HG02571 (cell line): ENCODE measurements around the gene DPP6.

ENCODE experiments used
- ATAC-seq: cut with Tn5 transposase; IDR thresholded peaks from one replicate; pipeline ENCODE4 v1.9.1; 2021; ENCODE audit warnings: mild to moderate bottlenecking, moderate library complexity; ENCODE audit not compliant: unreplicated experiment

DPP6 gene

DNA sequence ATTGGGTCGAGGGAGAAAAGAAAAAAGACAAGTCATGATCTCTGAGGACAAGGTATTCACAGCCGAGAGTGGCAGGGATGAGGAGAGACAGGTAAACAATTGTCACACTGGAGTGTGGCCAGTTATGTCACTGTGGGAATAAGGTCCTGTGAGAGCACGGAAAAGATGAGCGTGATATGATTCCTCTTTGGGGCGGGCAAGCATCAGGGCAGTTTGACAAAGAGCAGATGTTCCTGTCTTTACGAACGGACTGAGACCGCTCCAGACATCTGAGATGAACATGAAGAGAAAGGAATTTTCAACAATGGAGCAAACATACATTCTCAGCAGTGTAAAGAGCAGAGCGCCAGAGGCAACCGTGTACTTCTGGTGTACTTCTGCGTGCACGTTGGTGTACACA lies 278.1 kb downstream of the DPP6 start:
- no peak for ATAC-seq

DNA sequence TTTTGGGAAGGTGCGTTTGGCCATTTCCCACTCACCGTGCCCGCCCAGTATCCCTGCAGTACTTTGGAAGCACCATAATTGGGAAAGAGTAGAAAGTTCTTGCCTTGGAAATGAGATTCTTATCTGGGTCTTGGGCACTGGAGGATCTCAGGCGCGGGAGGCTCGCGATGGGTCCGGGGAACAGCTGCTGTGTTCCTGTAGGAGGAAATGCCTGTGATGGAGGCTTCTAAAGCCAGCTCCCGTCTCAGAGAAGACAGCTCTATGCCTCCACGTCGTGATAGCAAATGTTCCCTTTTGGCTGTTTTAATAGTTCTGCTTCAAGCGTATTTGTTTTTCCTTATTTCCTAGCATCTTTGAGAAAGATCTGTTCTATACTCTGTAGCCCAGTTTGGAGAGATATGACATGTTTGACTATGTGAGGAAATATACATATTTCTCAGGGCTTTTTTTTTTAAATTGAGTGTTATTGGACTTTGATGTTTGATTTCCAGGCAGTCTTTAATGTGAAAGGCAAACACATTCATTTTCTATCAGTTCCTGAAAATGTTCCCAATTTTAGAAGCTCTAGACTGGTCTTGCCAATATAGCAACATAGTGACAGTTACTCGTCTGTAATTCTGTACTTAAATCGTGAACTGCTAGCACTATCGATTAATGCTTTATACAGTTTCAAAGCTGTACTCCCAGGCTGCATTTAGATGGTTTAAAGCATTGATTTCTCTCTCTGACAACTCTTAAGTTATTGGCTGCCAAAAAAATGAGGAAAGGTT lies 280.8 kb downstream of the DPP6 start:
- no peak for ATAC-seq

- no peak for ATAC-seq
Measured at GRCh38 chr7:154336295-154336694, 284.1 kb downstream of the DPP6 start.

DNA sequence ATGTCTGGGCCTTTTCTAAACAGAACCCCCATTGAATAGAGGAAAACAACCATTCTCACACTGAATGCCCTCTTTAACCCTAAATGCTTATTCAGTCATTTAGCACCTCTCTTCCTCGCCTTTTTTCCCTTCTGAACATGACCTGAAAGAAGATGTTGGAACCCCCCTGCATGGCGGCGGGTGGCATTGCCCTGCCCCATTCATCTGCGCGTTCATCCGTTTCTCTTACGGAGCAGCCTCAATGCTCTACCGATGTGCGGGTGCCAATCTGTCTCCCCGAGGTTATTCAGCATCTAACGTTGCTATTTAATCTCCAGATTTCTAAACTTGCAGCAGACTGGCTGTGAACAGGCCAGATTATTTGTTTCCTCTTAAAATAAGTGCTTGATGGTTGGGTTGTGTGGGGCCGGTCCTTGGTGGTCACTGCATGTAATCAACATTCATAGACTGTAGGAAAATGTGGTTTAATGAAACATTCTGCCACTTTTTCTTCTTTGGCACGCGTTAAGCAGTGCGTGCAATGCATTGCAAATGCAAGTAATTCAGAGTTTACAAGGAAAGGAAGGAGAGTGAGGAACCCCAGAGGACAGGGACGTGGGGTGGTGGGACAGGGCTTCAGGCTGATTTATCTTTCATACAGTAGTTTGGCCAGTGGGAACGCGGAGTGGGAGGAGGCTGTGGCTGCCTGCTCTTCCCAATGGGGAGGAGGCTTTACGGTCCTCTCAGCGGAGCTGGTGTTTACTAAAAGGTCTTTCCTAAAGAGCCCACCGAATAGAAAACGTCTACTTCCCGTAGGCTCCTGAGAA lies 286.7 kb downstream of the DPP6 start:
- no peak for ATAC-seq

DNA sequence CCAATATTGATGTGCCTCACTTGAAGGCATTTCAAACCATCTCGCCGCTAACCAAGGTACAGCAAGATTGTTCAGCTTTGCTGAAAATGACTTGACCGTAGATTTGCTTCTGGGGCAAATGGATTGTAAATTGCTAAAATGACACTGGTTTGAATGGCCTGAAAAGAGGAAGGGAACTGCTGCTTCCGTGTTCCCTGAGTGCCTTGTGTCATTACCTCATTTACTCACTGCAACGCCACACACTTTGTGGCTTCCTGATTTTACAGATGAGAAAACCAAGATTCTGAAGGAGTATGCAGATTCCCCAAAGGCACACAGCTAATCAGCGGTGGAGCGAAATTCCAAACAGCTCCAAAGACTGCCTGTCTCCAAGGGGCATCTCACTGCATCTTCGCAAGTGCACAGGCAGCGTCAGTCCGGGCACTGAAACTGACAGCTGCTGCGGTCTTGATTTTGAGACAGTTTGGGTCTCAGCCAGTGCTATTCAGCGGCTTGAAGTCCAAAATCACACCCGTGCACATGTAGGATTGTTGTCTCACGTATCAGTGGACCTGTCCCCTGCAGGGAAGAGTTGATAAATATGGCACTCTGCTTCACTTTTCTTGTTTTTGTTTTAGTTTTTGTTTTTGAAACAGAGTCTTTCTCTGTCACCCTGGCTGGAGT lies 290.9 kb downstream of the DPP6 start:
- ATAC-seq = no peak

DNA sequence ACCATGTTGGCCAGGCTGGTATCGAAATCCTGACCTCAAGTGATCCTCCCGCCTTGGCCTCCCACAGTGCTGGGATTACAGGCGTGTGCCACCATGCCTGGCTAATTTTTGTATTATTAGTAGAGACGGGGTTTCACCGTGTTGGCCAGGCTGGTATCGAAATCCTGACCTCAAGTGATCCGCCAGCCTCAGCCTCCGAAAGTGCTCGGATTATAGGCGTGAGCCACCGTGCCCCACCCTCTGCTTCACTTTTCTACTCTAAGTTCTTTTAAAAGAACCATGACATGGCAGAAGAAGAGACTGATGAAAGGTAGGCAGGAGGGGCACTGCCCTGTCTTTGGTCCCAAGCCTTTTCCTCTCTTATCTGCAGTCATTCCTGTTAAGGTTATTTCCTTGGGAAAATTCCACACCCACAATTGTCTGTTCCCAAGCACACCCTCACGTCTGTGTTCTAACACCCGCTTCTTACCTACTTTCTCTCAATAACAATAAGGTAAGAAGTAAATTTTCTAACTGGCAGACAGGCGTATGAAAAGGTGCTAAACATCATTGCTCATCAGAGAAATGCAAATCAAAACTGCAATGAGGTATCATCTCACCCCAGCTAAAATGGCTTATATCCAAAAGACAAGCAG lies 291.7 kb downstream of the DPP6 start:
- ATAC-seq = no peak

DNA sequence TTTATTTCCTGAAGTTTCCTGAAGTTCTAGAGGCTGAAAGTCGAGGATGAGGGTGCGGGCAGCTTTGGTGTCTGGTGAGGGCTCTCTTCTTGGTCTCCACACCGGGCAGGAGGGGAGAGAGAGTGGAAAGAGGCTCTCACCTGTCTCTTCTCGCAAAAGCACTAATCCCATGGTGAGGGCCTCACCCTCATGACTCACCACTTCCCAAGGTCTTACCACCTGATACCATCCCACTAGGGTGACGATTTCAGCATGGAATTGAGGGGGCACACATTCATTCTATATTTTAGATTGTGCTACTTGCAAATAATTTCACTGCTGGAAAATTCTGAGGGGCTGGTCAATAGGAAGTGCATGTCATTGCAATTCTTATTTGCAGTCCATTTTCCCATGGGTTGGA lies 292.9 kb downstream of the DPP6 start:
- ATAC-seq = no peak

DNA sequence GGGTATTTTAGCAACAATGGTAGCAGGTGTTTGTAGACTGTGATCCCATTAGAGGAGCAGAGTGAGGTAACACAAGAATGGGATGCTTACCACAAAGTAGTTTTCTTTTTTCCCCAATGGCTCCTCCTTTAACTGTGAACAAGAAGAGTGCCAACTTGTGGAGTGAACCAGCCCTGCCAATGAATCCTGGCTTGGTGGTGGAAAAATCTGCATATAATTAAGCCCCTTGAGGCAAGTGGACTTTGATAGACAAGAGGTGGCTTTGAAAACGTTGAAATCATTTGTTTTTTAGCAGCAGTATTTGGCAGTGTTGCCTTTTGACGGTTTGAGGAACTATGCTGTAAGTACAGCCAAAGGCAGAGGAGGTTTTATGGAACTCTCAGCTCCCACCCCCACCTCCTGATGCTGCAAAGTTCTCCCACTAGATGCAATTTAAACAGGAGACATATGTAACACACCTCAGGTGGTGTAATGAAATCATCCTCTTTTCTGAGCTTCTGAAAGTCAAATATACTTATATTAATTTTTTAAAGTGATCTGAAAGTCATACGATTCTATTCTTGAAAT lies 295.6 kb downstream of the DPP6 start:
- no peak for ATAC-seq

DNA sequence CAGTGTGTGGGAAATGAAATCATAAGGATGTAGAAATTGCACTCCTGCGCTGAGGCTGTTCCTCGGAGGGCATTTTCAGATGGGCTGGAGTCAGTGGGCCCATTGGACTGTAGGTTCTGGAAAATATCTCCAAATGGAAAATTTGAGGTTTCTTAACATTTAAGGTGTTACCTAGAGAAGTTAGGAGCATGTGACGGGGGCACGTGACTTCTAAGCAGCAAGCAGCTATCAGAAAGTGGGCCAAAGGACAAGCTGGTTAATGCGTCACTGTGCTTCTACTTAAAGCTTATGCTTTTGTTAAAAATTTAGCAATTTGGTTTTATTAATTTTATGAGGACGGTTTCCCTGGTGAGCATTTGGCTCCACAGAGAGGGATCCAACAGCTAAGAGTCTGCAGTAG lies 298.7 kb downstream of the DPP6 start:
- no peak for ATAC-seq

DNA sequence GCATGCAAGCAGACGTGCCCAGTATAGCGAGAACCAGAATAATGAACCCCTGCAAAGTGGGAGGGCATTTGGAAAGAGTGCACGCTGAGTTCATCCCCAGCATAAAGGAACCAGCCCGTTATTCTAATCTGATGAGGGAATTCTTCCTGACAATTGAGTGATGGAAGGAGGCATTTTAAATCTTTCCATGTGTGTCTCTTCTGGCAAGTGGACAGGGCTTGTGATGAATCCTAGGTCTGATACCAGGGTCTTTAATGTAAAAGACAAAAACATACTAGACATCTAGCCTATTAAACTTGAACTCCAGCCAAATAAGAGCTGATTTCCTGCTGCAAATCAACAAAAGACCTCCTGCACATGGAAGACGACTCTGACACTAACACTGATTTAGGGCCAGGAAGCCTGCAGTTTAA lies 301.2 kb downstream of the DPP6 start:
- ATAC-seq = no peak

DNA sequence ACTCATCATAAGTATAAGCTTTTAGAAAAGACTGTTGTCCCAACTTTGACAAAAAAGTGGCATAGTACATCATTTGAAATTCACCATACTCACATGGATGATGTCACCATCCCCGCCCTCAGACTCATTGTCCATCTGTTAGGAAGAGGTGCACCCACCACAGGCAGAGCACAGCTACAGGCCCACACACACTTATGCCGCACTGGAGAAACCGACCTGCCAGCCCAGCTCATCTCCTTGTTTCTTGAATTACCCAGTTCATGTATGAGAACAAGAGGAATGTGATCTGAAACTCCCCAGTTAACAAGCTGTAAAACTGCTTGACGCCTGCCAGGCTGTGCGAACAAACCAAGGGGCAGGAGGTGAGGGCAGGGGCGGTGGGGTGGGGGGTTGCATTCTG lies 312.0 kb downstream of the DPP6 start:
- no peak for ATAC-seq

GRCh38 chr7:154371424-154371823 lies 319.2 kb downstream of the DPP6 start:
- no peak for ATAC-seq

- no peak for ATAC-seq
Measured at GRCh38 chr7:154372011-154372601, 319.9 kb downstream of the DPP6 start.

DNA sequence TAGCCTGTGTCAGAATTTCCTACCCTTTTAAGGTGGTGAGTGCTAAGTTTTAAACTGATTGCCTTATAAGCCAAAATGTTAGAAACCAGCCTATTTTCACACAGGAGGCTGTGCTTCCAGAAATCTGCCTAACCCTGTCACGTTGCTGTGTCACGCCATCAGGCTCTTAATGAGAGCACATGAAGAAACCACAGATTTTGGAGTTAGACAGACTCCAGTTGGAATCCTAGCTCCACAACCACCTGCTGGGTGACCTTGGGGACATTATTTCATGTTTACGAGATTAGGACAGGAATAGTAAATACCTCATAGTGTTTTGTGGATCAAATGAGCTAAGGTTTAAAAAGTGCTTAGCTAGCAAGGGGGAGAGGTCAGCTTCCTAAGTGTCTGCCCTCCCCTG lies 321.8 kb downstream of the DPP6 start:
- no peak for ATAC-seq

DNA sequence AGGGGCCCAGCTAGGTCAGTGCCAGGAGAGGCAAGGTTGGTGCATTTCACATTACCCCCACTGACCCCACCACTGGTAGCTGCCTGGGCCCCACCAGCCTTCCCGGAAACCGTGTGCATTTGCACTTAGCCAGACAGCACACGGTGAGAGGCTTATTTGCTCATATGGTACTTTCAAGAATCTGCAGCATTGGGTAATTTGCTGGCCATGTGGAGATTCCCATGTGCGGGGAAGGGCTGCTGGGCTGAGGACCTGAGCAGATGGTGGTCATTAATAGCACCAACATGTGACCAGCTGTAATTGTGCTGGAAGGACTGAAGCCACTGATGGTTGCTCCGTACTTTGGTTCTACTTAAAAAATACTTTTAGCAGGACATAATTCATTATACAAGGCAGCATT lies 323.8 kb downstream of the DPP6 start:
- ATAC-seq = no peak

GRCh38 chr7:154380771-154381170 lies 328.6 kb downstream of the DPP6 start:
- ATAC-seq = no peak

GRCh38 chr7:154383045-154383444 lies 330.8 kb downstream of the DPP6 start:
- no peak for ATAC-seq

GRCh38 chr7:154385214-154385613 lies 333.0 kb downstream of the DPP6 start:
- no peak for ATAC-seq

GRCh38 chr7:154387252-154387651 lies 335.1 kb downstream of the DPP6 start:
- no peak for ATAC-seq

GRCh38 chr7:154388412-154388811 lies 336.2 kb downstream of the DPP6 start:
- no peak for ATAC-seq

- no peak for ATAC-seq
Measured at GRCh38 chr7:154388999-154389398, 336.8 kb downstream of the DPP6 start.
